HL-60/S4 treated with retinoic acid at 250 ng/mL for 4 days and 3 days (cell line): Measurements from ENCODE around the gene CSPG4.
"Not testable (repeated sequence)": the region's sequence is repeated elsewhere in the genome, so short reads cannot be mapped to it uniquely, and the experiment has no call there.

Experiments used
- in situ Hi-C: fragments of 300-500 bp; cut with MboI; formaldehyde crosslinking; loops from 2 replicates; pipeline ENCODE4 v1.7.0; 2022; ENCODE audit warnings: low sequenced_read_pairs

The CSPG4 gene

DNA sequence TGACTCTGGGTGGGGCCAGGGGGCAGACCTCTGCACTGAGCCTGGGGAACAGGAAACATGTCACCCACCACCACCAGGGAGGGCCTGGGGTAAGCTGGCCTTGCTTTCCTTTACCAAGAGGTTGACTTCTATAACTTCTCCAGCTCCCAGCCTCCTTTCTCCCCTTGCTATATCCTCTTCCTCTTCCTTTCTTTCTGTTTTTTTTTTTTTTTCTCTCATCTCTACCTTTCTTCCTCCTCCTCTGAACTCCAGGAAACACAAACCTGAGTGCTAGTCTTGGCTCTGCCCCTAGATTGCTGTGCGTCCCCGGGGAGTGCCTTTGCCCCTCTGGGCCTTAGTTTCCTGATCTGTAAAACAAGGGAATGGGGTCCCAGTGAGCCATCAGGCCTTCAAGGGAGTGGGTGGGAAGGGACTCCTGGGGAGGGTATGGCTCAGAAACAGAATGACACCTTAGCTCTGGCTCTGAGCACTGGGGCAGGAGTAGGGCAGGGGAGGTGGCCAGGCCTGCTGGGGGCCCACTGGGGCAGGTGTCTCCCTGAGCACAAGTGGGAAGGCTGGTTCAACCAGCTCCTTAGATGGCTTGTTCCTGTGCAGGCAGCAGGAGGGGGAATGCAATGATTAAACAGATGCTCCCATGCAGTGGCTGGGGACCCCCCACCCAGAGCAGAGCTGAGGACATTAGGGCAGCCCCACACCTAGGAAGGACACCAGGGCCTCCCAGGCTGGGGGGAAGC is 60.7 kb downstream of the CSPG4 start:
- in situ Hi-C loops = no loop called here

DNA sequence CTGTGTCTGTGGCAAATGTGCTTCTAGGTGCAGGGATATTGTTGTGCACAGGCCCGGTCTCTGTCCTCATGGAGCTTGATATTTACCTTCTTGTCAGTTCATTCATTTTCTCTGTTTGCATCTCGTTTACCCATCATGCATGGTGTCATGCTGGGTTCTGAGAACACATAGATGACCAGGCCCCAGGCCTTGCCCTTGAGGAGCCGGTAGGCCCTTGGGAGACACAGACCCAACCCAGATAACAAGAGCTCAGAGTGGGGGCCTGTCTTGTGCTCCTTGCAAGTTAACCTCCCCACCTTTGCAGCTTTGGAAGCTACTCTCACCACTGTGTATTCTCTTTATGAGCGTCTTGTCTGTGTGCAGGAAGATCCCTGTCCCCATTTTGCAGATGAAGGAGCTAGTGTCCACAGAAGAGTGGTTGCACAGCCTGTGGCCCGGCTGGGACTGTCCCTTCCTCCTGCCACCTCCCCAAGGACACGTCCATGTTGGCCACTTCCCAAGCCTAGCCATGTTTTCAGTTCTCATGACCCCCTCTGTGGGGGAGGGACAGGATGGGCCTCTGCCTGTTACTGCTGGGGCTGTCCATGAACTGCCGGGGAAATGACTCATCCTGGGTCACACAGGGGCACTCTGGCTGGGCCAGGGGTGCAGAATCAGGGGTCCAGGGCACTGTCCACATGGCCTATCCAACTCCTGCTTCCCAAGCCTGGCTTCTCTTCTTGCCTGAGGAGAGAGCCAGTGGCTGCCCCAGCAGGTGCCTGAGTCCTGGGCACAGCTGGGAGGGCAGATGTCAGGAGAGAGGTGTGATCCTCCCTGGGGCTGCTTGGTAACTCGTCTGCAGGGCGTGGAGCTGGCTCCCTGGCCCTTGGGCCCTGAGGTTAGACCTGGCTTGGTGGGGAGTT is 61.5 kb downstream of the CSPG4 start:
- in situ Hi-C loops = no loop called here

DNA sequence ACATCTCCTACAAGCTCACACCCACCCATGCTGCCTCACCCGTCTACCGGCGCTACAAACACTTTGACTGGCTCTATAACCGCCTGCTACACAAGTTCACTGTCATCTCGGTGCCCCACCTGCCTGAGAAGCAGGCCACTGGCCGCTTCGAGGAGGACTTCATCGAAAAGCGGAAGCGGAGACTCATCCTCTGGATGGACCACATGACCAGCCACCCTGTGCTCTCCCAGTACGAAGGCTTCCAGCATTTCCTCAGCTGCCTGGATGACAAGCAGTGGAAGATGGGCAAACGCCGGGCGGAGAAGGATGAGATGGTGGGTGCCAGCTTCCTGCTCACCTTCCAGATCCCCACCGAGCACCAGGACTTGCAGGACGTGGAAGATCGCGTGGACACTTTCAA is 62.8 kb downstream of the CSPG4 start:
- in situ Hi-C loops = no loop called here

DNA sequence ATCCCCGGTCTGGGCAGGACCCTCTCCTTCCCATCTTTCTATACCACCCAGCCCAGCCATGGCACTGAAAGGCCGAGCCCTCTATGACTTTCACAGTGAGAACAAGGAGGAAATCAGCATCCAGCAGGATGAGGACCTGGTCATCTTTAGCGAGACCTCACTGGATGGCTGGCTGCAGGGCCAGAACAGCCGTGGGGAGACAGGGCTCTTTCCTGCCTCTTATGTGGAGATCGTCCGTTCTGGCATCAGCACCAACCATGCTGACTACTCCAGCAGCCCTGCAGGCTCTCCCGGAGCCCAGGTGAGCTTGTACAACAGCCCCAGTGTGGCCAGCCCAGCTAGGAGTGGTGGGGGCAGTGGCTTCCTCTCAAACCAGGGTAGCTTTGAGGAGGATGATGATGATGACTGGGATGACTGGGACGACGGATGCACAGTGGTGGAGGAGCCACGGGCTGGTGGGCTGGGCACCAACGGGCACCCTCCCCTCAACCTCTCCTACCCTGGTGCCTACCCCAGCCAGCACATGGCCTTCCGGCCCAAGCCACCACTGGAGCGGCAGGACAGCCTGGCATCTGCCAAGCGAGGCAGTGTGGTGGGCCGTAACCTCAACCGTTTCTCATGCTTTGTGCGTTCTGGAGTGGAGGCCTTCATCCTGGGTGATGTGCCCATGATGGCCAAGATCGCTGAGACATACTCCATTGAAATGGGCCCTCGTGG is 63.4 kb downstream of the CSPG4 start:
- in situ Hi-C loops = no loop called here

DNA sequence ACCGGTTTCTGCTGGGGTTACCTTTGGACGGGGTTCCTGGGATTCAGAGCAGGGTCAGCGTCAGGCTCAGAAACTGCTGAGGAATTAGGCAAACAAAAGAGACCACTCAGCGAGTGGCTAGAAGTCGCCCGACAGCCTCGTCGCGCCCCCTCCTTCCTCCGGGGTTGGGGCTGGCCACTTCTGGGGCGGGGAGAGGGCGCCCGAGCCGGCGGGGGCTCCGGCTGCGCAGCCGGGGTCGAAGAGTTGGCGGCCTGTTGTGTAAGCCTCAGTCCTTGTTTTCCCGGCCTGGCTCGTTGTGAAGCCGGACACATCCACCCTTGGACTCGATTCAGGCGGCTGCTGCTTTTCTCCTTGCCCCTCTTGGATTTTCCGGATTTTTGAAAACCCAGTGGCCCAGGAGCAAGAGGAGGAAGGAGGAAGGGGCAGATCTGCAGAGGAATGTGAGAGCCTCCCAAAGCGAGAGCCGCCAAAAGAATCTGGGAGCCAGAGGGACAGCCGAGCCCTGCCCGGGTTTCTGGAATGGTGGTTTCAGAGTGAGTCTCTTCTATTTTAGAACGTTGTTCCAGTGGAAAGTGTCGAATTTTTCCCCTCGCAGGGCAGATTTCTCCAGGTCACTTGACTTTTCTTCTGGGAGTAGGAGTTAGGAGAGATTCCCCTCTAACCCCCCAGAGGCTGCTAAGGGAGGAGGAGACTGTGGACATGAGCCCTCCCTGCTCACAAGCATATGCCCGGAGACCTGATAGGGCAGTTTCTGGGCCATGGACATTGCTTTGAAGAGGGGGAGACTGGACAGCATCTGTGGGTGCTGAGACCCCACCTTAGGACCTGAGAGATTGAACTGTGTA is 64.3 kb downstream of the CSPG4 start:
- in situ Hi-C loops = no loop called here

DNA sequence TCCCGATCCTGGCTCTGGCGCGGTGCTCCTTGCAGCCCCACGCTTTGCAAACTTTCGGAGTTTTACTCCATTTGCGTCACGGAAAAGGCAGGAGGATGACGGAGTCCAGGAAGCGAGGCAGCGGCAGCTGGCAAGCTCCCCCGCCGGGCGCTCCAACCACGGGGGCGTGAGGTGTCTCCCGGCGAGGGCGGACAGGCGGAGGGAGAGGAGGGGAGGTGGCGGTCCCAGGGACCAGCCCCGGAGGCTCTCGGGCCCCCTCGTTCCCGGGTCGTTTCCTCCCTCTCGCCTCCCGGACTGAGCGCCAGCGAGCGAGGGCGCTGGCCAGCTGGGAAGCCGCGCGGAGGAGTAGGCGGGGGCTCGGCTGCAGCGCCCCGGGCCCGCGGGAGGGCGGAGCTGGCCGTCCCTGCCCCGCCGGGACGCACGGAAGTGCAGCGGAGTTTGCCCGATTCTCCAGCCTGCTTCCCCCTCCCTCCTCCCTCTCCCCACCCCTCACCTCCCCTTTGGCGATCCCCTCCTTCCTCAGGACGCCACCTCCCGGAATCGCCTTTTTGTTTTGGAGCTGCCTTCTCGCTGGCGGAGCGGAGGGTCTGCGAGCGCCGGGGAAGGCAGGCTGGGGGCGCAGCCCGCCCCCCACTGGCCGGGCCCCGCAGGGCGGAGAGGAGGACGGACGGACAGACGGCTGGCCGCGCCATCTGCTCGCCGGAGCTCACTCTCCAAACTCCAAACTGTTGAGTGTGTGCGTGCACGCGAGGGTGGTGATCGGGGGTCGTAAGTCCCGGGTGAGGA is 65.1 kb downstream of the CSPG4 start, which contains the start of gene SNX33:
TSS of gene SNX33 (plus strand) at position 543 of the 786 bp plus-strand sequence. CDS start 1,191 bp downstream, outside the sequence.
- in situ Hi-C loops = no loop called here

DNA sequence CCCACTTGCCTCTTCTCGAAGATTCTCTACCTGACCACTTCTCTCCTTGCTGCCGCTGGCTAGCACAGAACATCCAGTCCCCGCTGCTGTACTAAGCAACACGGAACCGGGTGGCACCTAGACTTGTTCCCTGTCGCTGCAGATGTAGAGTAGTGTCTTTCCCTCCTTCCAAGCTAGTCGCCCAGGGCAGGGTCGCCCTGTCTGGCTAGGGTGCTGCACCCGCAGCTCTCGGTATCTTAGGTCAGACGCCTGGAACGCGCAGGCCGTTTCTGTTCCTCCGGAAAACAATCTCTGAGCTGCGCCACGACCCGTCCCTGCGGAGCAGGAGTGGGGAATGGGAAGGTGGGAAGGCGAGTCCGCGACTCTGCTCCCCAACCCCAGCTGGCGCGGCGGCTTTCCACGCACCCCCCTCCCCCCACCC is 65.7 kb downstream of the CSPG4 start:
- in situ Hi-C loops = no loop called here

DNA sequence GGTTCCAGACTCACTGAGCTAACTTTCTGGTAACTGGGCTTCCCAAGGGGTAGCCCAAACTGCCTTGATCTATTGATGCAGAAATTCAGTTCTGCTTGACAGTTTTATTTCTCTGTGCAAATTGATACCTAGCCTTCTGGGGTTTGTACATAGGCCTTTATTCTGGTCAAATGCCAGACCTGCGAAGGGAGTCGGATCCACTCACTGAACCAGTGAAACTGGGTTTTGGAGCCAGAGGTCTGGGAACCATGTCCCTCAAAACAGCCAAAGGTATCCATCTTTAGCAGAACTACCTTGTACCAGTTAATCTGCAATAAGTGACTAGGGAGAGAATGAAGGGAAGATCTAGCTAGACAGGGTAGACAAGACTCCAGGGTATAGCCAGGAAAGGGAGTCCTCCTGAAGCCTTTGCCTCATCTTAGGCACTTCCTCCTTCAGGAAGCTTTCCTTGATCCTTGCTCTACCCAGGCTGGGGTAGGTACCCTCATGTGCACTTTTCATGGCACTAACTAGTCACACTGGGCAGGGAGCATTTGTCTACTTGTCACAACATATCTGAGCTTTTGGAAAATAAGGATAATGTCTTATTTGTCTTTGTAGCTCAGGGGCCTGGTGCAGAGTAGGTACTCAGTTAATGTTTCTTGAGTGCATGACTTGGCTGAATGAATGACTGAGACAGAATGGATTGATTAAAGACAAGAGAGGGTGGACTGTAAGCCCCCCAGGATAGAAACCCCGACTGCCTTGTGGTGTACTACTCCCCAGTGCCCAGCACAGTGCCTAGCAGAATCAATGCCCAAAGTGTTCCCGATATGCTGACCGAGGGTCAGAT is 66.3 kb downstream of the CSPG4 start:
- in situ Hi-C loops = no loop called here

DNA sequence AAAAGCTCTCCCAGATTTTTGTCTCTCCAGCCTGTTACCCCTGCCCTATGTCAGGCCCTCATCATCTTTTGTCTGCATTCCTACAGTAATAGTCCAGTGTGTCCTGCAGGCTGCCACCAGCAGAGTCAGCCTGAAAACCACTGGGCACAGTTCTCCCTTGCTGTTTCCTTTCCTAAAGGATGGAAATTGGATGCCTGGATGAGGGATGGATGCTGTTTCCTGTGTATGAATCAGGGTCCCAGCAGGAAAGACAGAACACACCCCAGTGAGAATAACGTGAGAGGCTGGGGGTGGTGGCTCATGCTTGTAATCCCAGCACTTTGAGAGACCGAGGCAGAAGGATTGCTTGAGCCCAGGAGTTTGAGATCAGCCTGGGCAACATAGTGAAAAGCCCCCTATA is 68.3 kb downstream of the CSPG4 start:
- in situ Hi-C loops = no loop called here

DNA sequence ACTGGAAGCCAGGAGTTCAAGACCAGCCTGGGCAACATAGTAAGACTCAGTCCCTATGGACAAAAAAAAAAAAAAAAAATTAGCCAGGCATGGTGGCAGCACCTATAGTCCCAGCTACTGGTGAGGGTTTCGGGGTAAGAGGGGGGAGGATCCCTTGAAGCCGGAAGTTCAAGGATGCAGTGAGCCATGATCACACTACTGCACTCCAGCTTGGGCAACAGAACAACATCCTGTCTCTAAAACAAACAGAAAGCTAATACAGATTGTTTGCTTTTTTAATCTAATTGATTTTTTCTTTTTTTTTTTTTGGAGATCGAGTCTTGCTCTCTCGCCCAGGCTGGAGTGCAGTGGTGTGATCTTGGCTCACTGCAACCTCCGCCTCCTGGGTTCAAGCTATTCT is 71.0 kb downstream of the CSPG4 start:
- in situ Hi-C loops = no loop called here

DNA sequence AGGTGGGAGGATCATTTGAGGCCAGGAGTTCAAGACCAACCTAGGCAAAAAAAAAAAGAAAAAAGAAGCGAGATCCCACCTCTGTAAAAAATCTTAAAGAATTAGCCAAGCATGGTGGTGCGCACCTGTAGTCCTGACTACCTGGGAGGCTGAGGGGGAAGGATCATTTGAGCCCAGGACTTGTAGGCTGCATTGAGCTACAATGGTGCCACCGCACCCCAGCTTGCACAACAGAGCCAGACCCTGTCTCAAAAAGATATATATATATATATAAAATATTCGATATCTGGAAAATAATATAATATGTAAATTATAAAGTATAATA is 71.5 kb downstream of the CSPG4 start:
- in situ Hi-C loops = no loop called here

DNA sequence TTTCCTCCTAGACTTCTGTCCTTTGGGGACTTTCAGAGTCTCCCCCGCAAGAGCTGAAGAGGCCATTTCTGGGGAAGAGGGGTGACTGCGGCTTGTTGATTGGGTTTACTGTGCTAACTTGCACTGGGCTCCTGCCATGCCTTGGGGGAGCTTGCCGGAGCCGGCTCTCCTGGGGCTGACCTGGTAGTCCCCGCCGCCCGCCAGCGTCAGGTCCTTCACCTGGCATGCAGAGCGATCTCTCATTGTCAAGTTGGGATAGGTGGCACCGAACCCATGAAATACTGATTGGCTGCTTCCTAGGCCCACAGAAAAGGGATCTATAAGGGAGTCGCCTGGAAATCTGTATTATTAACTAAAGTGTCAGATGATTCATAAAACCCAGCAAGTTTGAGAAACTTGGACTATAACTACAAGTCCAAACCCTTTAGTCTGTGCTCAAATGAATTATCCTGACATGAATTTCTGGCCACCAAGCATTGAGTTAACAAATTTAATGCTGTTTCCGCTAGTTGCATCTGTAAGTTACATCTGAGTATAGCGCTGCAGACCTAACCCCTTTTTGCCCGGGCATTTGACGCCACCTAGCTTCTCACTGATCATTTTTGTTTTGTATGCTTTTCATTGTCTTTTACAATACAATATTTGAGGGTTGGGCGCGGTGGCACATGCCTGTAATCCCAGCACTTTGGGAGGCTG is 72.0 kb downstream of the CSPG4 start:
- in situ Hi-C loops = no loop called here

DNA sequence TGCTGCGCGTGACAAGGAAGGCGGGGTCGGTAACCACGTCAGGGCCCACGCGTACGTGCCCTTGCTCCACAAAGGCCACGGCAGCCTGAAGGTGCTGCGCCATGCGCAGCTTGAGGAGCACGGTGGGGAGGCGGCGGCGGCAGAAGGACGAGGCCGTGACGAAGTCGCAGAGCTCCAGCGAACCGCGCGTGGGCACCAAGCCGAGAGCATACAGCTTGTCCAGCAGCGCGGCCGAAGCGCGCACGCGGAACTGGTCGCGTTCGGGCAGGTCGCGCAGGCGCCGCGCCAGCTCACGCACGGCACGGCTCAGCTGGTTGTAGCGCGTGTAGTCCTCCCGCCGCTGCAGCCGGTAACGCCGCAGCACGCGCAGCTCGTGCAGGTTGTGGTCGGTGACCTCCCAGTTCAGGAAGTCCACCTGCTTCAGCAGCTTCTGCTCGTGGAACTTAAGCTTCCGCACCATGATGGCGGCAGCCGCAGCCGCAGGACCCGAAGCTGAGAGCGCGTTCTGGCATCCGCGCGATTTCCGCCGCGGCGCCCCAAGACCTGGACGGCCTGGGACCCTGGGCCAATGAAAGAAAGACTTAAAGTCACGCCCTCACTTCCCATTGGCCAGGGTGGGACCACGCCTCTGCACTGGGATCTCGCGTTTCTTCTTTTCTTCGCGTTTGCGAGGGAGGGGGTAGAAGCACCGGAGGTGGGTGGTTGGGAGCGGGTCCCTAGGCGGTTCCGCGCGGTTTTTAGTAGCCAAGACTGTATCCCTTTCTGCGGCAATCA is 72.8 kb downstream of the CSPG4 start, which contains the start of gene IMP3:
TSS of gene IMP3 (minus strand) at position 516 of the 774 bp plus-strand sequence. CDS start at position 460, 56 bp downstream.
- in situ Hi-C loops = no loop called here

DNA sequence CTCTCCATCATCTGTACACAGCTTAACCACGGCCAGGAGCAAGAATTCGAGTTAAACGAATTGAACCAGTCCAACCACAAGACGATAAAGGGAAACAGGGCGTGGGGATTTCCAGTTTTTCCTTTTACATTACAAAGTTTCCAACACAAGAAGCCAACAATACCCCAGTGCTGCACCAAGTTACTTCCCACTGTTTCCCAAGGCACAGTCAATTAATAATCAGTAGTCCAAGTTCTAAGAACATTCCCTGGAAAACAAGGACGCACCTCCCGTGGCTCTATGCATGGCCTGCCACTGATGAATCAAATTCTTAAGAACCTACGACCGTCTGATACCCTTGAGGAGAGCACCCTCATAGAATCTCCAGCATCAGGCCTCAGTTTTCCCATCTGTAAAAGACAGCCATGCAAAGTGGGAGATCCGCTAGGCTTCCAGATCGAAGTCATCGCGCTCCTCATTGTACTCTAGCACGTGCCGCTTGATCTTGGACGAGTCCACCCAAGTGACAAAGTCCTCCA is 73.4 kb downstream of the CSPG4 start:
- in situ Hi-C loops = no loop called here

DNA sequence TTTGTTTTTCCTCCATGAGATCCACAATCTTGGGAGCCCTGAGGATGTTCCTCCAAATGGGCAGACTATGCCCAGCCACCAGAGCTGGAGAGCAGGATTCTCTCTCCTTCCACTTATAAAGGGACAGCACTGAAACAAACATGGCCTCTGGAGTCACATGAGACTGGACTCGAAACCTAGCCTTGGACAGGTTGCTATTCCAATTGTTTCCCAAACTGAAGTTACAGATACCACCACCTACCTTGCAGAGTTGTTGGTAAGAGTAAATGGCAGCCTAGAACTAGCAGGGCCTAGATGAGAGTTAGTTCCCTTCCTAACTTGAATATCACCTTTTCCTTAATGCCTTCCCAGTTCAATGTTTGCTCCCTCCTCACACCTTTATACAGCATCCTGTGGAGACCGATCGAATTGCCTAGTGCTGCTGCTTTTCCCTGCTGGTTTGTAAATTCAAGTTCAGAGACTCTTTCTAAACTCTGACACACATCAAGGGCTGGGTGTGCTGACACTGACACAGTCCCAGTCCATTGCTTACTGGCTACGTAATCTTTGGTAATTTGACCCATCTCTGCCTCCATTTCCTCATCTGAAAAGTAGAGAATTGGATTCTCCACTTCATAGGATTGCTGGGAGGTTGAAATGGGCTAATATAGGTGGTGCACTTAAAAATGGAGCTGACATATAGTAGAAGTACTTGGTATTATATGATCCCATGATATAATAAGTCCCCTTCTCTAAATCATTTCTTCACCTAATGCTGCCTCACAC is 75.2 kb downstream of the CSPG4 start:
- in situ Hi-C loops = no loop called here

DNA sequence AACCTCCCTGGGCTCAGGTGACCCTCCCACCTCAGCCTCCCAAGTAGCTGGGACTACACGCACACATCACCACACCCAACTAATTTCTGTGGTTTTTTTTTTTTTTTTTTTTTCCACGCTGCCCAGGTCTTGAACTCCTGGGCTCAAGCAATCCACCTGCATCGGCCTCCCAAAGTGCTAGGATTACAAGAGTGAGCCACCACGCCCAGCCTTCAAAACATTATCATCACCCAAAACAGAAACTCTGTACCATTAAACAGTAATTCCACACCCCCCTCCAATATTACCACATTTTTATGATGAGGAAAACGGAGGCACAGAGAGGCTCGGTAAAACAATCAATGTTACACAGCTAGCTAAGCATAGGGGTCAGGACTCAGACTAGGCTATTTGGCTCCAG is 76.6 kb downstream of the CSPG4 start:
- in situ Hi-C loops = no loop called here

DNA sequence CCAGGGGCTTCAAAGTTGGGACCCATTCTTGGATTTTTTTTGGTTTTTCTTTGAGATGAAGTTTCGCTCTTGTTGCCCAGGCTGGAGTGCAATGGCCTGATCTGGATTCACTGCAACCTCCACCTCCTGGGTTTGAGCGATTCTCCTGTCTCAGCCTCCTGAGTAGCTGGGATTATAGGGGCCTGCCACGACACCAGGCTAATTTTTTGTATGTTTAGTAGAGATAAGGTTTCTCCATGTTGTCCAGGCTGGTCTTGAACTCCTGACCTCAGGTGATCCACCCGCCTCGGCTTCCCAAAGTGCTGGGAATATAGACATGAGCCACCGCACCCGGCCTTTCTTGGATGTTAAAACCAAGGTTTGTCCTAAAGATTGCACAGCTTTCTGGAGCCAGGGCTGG is 78.7 kb downstream of the CSPG4 start:
- in situ Hi-C loops = not testable (repeated sequence)
